ENCODE data around the gene FAM107A.

DNA sequence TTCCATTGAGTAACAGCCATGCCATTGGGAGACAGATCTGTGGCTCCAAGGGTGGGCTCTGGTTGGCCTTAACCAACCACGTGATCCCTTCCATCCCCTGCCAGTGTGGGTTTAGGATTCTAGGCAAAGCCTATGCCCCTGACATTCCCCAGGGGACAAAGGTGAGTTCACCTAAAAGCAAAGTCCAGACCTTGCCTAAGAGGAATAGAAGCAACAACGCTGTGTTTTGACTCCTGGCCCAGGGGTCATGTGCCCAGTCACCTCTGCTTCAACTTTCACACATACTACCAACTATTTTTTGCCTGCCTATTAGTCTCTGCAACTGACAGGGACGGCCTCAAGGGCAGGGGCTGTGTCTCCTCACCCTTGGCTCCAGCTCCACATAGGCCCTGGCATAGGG, 47.4 kb upstream of the FAM107A start:
- TF ChIP-seq CTCF (IDR thresholded peaks at IDR 0.05; ENCODE audit: low read depth, low read length) (no peak), EZH2phosphoT487 (IDR thresholded peaks at IDR 0.05; ENCODE audit: low read depth) (no peak)

Data from OCI-LY3 (cell line).